Measurements from ENCODE around the gene ING4. TPM values are rescaled to one million over a fixed set of nuclear protein-coding genes. Genes with fewer than 3 reads are reported as not detected.

The ING4 gene
- total RNA-seq, 4 donors from 2014 or later = 43.2 to 63.8 (median 54.3) TPM

DNA sequence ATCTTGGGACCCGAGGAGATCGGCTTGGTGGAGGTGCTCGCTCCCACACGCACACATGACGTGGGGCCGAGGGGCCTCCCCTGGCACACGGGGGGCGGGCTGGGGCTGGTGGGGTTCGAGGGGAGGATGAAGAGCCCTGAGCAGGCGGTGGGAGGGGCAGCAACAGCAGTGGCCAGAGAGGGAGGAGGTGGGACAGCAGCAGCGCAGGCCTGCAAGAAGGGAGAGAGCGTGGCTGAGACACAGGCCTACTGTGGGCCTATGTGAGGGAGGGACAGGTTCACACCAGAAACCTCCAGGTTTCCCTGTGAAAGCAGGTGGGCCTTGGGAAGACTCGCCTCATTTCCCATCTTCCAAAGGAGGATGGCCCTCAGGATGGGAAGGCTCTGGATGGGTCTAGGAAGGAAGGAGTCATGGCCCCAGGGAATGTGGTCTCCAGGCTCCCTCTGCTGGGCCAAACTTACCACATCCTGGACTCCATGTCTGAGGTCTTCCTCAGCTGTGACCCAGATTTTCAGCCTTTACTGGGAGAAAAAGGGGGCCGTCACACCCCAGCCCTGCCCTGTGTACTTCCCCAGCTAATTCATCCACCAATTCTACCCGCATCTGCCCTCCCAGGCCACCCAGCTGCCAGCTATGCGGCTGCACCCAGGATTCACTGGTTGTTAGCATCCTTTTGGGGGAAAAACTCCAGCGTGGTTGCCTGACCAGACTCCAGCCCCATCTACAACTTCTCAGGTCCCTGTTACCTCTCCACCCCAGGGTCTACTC, 34.8 kb upstream of the ING4 start:
- WGBS, 2 donors (ENCODE audit: low coverage in 1 of 2) = 60 to 75% methylated on average over 1 to 10 of the region's 17 CpGs
- no peaks in the 10 kb centered on the region for H3K9me3 ChIP-seq
- no peak overlapping the region for H3K4me3 ChIP-seq
- peaks cover 86% of the 10 kb centered on the region for H3K27me3 ChIP-seq
- no peak overlapping the region for H3K27ac ChIP-seq
- H3K4me1 ChIP-seq = peaks cover 0 to 19% (median 14%) of the 10 kb centered on the region in 3 donors
- TF ChIP-seq POLR2AphosphoS5 (IDR thresholded peaks at IDR 0.05) (no peak), POLR2A (IDR thresholded peaks at IDR 0.05) (no peak), EP300 (IDR thresholded peaks at IDR 0.05) (no peak)
- TF ChIP-seq, protein P1, sequence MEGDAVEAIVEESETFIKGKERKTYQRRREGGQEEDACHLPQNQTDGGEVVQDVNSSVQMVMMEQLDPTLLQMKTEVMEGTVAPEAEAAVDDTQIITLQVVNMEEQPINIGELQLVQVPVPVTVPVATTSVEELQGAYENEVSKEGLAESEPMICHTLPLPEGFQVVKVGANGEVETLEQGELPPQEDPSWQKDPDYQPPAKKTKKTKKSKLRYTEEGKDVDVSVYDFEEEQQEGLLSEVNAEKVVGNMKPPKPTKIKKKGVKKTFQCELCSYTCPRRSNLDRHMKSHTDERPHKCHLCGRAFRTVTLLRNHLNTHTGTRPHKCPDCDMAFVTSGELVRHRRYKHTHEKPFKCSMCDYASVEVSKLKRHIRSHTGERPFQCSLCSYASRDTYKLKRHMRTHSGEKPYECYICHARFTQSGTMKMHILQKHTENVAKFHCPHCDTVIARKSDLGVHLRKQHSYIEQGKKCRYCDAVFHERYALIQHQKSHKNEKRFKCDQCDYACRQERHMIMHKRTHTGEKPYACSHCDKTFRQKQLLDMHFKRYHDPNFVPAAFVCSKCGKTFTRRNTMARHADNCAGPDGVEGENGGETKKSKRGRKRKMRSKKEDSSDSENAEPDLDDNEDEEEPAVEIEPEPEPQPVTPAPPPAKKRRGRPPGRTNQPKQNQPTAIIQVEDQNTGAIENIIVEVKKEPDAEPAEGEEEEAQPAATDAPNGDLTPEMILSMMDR (IDR thresholded peaks at IDR 0.05) = peak in 1 of 4 experiments; percentile 27
- no peaks in the 10 kb centered on the region for H3K36me3 ChIP-seq
- no peak for ATAC-seq

DNA sequence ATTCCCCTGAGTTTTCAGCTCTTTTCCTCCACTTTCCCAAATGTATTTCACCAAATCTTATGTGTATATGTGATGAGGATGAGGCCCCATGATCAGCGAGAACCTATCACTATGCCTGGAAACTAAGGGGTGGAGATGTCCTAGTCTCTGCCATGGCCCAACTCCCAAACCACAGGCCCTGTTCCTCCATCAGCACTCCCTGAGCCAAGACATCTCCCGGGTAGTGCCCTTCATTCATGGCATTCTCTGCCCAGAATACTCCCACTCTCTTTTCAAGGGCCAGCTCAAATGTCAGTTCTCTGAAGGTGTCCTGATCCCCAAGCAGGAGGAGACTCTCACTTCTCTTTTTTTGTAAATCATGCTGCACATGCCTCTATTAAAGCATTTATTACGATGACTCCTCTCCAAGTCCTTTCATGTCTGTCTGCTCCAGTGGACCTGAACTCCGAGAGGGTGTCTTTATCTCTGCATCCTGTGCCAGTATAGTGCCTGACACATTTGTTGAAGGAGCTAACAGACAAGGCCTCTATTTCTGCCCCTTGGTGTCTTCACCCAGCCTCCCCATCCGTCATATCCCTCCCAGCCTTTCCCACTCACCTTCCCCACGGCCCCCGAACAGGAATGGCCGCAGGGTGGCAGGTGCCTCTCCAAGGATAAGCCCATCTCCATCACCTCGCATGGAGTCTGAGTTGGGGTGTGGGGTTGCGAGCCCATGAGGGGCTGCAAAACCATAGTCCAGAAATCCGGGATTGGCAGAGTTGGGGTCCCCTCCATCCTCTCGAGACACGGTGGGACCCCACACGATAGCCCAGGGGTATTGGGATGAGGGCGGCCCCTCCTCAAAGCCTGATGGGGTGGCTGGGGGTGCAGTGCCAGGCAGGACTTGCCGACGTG, 34.0 kb upstream of the ING4 start:
- TF ChIP-seq EP300 (IDR thresholded peaks at IDR 0.05) (no peak), POLR2A (IDR thresholded peaks at IDR 0.05) (no peak), POLR2AphosphoS5 (IDR thresholded peaks at IDR 0.05) (no peak)
- TF ChIP-seq, protein P1 (IDR thresholded peaks at IDR 0.05) = no peak
- no peak overlapping the region for H3K4me3 ChIP-seq
- H3K27me3 ChIP-seq = peaks cover 77% of the 10 kb centered on the region
- H3K36me3 ChIP-seq = peaks cover 0 to 5% of the 10 kb centered on the region in 2 donors
- no peak for ATAC-seq
- H3K27ac ChIP-seq = no peak overlapping the region
- WGBS, 2 donors (ENCODE audit: low coverage in 1 of 2) = 54 to 75% methylated on average over 3 to 4 of the region's 17 CpGs
- peaks cover 0 to 19% (median 14%) of the 10 kb centered on the region in 3 donors for H3K4me1 ChIP-seq
- no peaks in the 10 kb centered on the region for H3K9me3 ChIP-seq

DNA sequence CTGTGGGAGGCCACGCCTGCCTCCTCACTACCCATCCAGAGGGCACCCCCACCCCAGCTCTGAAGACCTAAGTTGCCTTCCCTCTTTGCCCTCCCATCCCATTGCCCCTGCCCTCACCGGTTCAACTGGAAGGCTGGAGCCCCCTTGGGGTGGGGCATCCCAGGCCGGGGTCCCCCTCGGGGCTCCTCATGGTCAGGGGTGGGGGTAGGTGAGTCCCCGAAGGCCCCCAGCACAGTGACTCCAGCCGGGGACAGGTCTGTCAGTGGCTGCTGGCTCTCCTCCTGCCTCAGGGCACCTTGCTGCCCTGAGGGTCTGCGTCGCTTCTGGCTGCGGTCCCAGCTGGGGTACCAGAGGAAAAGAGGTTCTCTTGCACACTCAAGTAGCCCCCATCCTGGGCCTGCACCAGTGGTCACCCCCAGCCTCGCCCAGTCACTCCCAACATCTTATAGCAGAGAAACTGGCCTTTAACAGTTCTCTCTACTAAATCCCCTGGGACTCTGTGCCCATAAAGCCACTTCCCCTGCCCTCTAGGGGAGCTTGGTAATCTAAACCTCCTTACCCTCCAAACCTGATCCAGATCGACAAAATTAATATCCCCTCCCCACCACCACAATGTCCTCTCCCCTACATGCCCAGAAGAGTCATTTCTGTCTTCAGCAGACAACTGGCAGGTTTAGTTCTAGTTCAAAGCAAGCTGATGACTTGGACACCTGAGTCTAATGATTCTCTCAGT, 32.6 kb upstream of the ING4 start:
- H3K27me3 ChIP-seq = peaks cover 63% of the 10 kb centered on the region
- ATAC-seq = no peak
- H3K36me3 ChIP-seq = peaks cover 0 to 5% of the 10 kb centered on the region in 2 donors
- no peak overlapping the region for H3K27ac ChIP-seq
- H3K4me1 ChIP-seq = peaks cover 0 to 19% (median 7%) of the 10 kb centered on the region in 3 donors
- H3K4me3 ChIP-seq = no peak overlapping the region
- H3K9me3 ChIP-seq = no peaks in the 10 kb centered on the region
- WGBS, 2 donors (ENCODE audit: low coverage in 1 of 2) = 63 to 78% methylated on average over 2 to 3 of the region's 11 CpGs
- TF ChIP-seq, protein P1 (IDR thresholded peaks at IDR 0.05) = no peak
- TF ChIP-seq POLR2AphosphoS5 (IDR thresholded peaks at IDR 0.05) = no peak
- TF ChIP-seq POLR2A (IDR thresholded peaks at IDR 0.05) = no peak
- no peak for TF ChIP-seq EP300 (IDR thresholded peaks at IDR 0.05)

DNA sequence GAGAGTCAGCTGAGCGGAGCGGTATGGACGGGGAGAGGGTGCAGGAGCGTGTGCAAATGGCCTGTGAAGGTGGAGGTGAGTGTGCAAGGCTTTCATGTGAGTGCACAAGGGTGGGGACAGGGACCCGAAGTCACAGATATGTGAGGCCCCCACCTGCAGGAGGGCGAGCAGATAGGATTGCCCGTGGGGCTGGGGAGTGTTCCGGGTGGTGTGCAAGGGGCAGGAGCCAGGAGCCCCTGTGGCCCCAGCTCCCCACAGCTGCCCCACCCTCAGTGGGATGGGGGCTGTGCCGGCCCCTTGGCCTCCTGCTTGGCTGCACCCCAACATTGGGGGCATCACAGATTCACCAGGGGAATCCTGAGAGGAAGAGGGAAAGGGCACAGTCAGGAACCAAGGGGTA, 31.8 kb upstream of the ING4 start:
- ATAC-seq = no peak
- Histone ChIP-seq H3K36me3 (peaks cover 0 to 5% of the 10 kb centered on the region in 2 donors), H3K4me3 (no peak overlapping the region), H3K4me1 (peaks cover 0 to 18% (median 0%) of the 10 kb centered on the region in 3 donors), H3K27ac (no peak overlapping the region), H3K27me3 (peaks cover 55% of the 10 kb centered on the region), H3K9me3 (no peaks in the 10 kb centered on the region)
- 84 to 90% methylated on average over 4 to 7 of the region's 9 CpGs for WGBS, 2 donors (ENCODE audit: low coverage in 1 of 2)
- TF ChIP-seq EP300 (IDR thresholded peaks at IDR 0.05) (no peak), POLR2A (IDR thresholded peaks at IDR 0.05) (no peak)
- TF ChIP-seq, protein P1 (IDR thresholded peaks at IDR 0.05) = no peak
